ENCODE measurements around the gene RPS15.

The RPS15 gene

GRCh38 chr19:1420590-1420989 lies 17.6 kb upstream of the RPS15 start:
- DNase-seq (ENCODE audit: low spot score) = no peak

GRCh38 chr19:1421218-1421957 lies 16.8 kb upstream of the RPS15 start:
- no peak for DNase-seq (ENCODE audit: low spot score)

GRCh38 chr19:1421958-1422305 lies 16.3 kb upstream of the RPS15 start:
- DNase-seq (ENCODE audit: low spot score) = no peak

GRCh38 chr19:1422360-1422759 lies 15.8 kb upstream of the RPS15 start:
- no peak for DNase-seq (ENCODE audit: low spot score)

GRCh38 chr19:1422943-1423342 lies 15.3 kb upstream of the RPS15 start:
- no peak for DNase-seq (ENCODE audit: low spot score)

GRCh38 chr19:1423436-1424191 lies 14.6 kb upstream of the RPS15 start:
- DNase-seq (ENCODE audit: low spot score) = no peak

- DNase-seq (ENCODE audit: low spot score) = no peak
Measured at GRCh38 chr19:1424192-1424955, 13.8 kb upstream of the RPS15 start.

- DNase-seq (ENCODE audit: low spot score) = no peak
Measured at GRCh38 chr19:1425102-1425837, 12.9 kb upstream of the RPS15 start.

GRCh38 chr19:1425902-1426301 lies 12.3 kb upstream of the RPS15 start:
- no peak for DNase-seq (ENCODE audit: low spot score)

GRCh38 chr19:1426736-1427135 lies 11.5 kb upstream of the RPS15 start:
- no peak for DNase-seq (ENCODE audit: low spot score)

GRCh38 chr19:1427221-1427920 lies 10.8 kb upstream of the RPS15 start:
- no peak for DNase-seq (ENCODE audit: low spot score)

- DNase-seq (ENCODE audit: low spot score) = no peak
Measured at GRCh38 chr19:1428738-1429391, 9.3 kb upstream of the RPS15 start.

- DNase-seq (ENCODE audit: low spot score) = no peak
Measured at GRCh38 chr19:1429750-1430149, 8.4 kb upstream of the RPS15 start.

GRCh38 chr19:1430246-1430645 lies 8.0 kb upstream of the RPS15 start:
- no peak for DNase-seq (ENCODE audit: low spot score)

GRCh38 chr19:1431759-1432506 lies 6.3 kb upstream of the RPS15 start:
- DNase-seq (ENCODE audit: low spot score) = no peak

GRCh38 chr19:1432507-1432887 lies 5.7 kb upstream of the RPS15 start:
- no peak for DNase-seq (ENCODE audit: low spot score)

GRCh38 chr19:1433119-1434039 lies 4.8 kb upstream of the RPS15 start:
- no peak for DNase-seq (ENCODE audit: low spot score)

GRCh38 chr19:1434040-1434366 lies 4.2 kb upstream of the RPS15 start:
- no peak for DNase-seq (ENCODE audit: low spot score)

- no peak for DNase-seq (ENCODE audit: low spot score)
Measured at GRCh38 chr19:1434577-1435060, 3.6 kb upstream of the RPS15 start.

All from CD4-positive, alpha-beta T cell treated with Interleukin-2 at 100 ng/mL for 4 hours (primary cell).